ENCODE results near the gene CYTH3.
"Not testable (repeated sequence)": the region's sequence is repeated elsewhere in the genome, so short reads cannot be mapped to it uniquely, and the experiment has no call there.

Gene CYTH3

GRCh38 chr7:6272481-6273323 lies at the start of gene CYTH3:
Gene CYTH3, minus strand, starts transcription at chr7:6272624. Its CDS starts 117 bp downstream, at chr7:6272507.
- in situ Hi-C loops (cut with HindIII; ENCODE audit: low sequenced_read_pairs) = no loop called here

- in situ Hi-C loops (cut with HindIII; ENCODE audit: low sequenced_read_pairs) = no loop called here
These were observed 48.4 kb upstream of the CYTH3 start for GRCh38 chr7:6320791-6321190.

DNA sequence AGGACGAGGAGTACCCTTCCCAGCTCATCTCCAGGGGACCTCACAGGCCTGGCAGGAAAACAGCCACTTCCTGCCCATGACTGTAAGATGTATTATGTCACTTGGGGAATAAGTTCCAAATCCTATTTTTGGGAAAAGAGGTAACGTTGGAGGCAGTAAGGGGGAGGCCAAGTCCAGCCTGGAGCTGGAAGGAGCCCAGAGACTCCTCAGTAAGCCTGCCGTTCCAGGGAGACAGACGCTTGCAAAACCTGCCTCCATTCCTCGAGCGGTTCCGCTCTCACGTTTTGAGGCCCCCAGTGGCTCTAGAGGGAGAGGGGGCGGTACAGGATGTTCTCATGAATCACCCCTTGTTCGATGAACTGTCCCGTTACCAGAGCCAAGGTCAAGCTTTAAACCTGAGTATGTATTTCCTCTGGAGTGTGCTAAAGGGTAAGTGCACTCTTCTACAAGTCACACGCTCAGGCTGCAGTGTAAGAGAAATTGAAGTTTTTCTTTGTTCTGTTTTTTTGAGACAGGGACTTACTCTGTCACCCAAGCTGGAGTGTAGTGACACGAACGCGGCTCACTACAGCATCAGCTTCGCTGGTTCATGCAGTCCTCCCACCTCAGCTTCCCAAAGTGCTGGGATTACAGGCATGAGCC lies 45.5 kb upstream of the CYTH3 start:
- in situ Hi-C loops (cut with HindIII; ENCODE audit: low sequenced_read_pairs) = loop anchor here (5.0 to 10.0 kb wide), 4 partner anchors 64 to 173 kb away; no protein-coding TSS in a partner anchor

DNA sequence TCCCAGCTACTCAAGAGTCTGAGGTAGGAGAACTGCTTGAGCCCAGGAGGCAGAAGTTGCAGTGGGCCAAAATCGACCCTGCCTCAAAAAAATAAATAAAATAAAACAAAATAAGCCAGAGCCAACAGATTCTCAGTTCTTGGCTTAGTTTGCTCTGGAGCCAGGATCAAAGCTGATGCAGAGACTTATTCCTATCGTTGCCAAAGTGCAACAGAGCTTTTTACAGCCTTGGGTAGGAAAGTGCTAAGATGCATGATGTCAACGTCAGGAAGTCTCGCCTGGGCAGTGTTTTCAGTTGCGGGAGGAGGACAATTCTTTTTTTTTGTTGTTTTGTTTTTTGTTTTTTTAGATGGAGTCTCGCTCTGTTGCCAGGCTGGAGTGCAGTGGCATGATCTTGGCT lies 43.8 kb upstream of the CYTH3 start:
- in situ Hi-C loops (cut with HindIII; ENCODE audit: low sequenced_read_pairs) = loop anchor here (5.0 to 10.0 kb wide), 4 partner anchors 66 to 171 kb away; no protein-coding TSS in a partner anchor

GRCh38 chr7:6315746-6316145 lies 43.3 kb upstream of the CYTH3 start:
- in situ Hi-C loops (cut with HindIII; ENCODE audit: low sequenced_read_pairs) = loop anchor here (5.0 to 10.0 kb wide), 4 partner anchors 67 to 171 kb away; no protein-coding TSS in a partner anchor

DNA sequence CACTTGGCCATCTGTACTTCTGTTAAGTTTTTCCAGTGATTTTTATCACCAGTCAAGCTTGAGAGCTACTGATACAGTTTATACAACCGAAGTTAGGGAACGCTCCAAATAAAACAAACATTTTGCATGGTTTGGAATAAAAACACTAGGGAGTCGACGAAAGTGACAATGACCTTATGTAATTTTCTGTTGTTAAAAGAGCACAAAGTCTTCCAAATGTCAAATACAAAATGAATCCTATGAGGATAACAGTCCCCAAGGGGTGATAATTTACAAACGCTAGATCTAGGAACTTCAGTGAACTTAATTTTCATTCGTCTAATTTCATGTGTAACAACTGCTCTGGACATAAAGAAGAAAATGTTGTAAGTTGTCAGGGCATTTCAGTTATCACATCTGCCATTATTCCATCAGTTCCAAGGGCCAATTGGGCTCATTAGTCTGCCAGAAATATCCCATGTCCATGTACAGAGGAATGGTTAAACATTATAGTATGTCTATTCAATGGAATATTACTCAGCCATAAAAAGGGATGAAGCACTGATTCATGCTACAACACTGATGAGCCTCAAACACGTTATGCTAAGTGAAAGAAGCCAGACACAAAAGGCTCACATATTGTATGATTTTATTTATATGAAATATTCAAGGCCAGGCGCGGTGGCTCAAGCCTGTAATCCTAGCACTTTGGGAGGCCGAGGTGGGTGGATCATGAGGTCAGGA lies 38.0 kb upstream of the CYTH3 start:
- in situ Hi-C loops (cut with HindIII; ENCODE audit: low sequenced_read_pairs) = loop anchor here (10.0 kb wide), 1 partner anchor 166 kb away; no protein-coding TSS in a partner anchor

DNA sequence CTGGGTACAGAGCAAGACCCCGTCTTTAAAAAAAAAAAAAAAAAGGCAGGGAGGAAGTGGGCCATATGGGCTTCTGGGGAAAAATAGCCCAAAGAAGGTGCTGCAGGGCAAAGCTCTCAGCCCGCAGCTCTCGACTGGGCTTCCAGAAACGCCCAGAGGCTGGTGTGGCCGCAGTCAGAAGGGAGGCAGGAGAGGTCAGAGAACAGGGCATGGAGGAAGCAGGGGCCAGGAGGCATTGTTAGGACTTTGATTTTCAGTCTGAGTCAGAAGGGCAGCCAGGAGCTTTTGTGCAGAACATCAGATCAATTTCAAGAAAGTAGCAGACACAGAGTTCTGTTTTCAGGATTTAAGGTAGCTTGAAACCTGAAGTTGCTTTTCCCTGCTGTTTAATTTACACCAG lies 35.3 kb upstream of the CYTH3 start:
- in situ Hi-C loops (cut with HindIII; ENCODE audit: low sequenced_read_pairs) = no loop called here

- in situ Hi-C loops (cut with HindIII; ENCODE audit: low sequenced_read_pairs) = no loop called here
These were observed 34.0 kb upstream of the CYTH3 start for GRCh38 chr7:6306471-6306870.

- in situ Hi-C loops (cut with HindIII; ENCODE audit: low sequenced_read_pairs) = no loop called here
These were observed 32.9 kb upstream of the CYTH3 start for GRCh38 chr7:6305330-6305729.

DNA sequence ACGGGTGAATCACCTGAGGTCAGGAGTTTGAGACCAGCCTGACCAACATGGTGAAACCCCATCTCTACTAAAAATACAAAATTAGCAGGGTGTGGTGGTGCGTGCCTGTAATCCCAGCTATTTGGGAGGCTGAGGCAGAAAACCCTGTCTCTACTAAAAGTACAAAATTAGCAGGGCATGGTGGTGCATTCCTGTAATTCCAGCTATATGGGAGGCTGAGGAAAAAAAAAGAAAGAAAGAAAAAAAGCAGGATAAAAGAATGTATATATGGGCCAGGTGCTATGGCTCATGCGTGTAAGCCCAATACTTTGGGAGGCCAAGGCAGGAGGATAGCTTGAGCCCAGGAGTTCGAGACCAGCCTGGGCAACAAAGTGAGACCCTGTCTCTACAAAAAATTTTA lies 29.0 kb upstream of the CYTH3 start:
- in situ Hi-C loops (cut with HindIII; ENCODE audit: low sequenced_read_pairs) = not testable (repeated sequence)

GRCh38 chr7:6299774-6300173 lies 27.4 kb upstream of the CYTH3 start:
- in situ Hi-C loops (cut with HindIII; ENCODE audit: low sequenced_read_pairs) = no loop called here

DNA sequence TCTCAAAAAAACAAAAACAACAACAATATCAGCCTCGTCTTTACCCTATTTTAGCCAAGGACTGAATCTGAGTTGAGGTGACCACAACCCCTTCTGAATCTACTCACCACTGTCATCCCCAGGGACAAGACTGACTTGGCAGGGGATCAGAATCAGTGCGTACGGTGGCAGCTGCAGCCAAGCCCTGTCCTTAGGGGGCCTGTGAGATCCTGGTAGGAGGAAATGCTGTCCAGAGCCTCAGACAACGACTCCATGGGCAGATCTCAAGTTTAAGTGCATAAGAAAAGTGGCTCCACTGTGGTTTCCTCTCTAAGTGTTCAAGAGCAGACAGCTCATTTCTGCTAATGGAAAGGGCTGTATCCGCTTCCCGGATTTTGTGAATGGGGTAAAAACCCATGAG lies 22.4 kb upstream of the CYTH3 start:
- in situ Hi-C loops (cut with HindIII; ENCODE audit: low sequenced_read_pairs) = no loop called here

DNA sequence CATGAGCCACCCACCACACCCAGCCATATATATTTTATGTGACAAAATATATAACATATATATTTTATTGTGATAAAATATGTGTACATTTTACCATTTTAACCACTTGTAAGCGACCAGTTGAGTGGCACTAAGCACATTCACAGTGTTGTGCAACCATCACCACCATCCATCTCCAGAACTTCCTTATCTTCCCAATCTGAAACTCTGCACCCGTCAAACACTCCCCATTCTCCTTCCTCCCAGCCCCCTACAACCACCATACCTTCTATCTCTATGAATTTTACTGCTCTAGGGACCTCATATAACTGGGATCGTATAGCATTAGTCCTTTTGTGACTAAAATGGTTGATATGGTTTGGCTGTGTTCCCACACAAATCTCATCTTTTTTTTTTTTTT lies 20.8 kb upstream of the CYTH3 start:
- in situ Hi-C loops (cut with HindIII; ENCODE audit: low sequenced_read_pairs) = no loop called here

DNA sequence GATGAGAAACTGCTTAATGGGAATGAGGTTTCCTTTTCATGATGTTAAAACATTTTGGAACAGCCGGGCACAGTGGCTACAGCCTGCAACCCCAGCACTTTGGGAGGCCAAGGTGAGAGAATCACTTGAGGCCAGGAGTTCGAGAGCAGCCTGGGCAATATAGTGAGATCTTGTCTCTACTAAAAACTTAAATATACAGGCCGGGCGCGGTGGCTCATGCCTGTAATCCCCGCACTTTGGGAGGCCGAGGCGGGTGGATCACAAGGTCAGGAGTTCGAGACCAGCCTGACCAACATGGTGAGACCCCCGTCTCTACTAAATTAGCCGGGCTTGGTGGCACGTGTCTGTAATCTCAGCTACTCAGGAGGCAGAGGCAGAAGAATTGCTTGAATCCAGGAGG lies 19.5 kb upstream of the CYTH3 start:
- in situ Hi-C loops (cut with HindIII; ENCODE audit: low sequenced_read_pairs) = not testable (repeated sequence)

- in situ Hi-C loops (cut with HindIII; ENCODE audit: low sequenced_read_pairs) = no loop called here
These were observed 19.1 kb upstream of the CYTH3 start for GRCh38 chr7:6291531-6291930.

DNA sequence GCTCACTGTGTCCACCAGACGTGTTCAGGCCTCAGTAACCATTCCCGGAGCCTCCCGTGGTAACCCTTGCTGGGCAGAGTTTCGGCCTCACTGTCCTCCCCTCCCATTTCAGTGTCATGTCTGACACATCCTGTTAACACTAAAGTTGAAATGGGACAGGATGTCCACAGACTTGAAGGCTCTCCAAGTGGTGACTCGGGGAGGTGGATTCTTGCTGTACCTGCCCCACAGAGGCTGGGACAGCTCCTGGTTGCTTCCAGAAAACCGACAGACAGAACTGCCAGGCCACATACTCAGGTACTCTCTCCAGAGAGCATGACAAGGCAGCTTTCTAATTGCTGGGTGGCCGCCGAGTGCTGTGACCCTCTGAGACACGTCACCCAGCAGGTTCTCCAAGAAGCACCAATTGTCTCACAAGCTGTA lies 17.9 kb upstream of the CYTH3 start:
- in situ Hi-C loops (cut with HindIII; ENCODE audit: low sequenced_read_pairs) = no loop called here

- in situ Hi-C loops (cut with HindIII; ENCODE audit: low sequenced_read_pairs) = no loop called here
These were observed 15.9 kb upstream of the CYTH3 start for GRCh38 chr7:6288270-6288860.

- in situ Hi-C loops (cut with HindIII; ENCODE audit: low sequenced_read_pairs) = no loop called here
These were observed 14.1 kb upstream of the CYTH3 start for GRCh38 chr7:6286486-6286885.

DNA sequence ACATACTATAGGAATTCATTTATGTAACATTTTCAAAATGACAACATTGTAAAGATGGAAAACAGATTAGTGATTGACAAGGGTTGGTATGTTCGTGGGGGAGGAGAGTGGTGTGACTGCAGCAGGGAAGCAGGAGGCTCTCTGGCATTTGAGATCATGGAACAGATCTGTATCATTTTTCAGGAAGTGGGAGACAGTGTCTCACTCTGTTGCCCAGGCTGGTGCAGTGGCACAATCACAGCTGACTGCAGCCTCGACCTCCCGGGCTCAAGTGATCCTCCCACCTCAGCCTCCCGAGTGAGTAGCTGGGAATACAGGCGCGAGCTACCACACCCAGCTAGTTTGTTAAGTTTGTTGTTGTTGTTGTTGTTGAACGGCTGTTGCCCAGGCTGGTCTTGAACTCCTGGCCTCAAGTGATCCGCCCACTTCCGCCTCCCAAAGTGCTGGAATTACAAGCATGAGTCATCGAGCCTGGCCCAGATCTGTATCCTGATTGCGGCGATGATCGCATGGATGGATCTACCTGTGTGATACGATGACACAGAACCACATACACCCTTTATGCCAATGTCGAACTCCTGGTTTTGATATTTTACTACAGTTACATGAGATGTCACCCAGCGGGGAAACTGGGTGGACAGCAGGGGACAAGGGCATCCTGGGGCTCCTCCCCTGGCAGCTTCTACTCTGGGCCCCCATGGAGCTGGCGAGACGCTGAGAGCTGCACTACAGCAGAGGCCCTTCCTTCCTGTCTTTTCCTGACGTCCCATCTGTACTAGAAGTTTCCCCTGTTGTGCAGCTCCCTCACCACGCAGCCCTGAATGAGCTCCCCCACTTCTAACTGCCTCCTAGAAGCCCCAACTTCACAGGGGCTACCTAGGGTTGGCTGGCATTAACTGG lies 12.3 kb upstream of the CYTH3 start:
- in situ Hi-C loops (cut with HindIII; ENCODE audit: low sequenced_read_pairs) = no loop called here

DNA sequence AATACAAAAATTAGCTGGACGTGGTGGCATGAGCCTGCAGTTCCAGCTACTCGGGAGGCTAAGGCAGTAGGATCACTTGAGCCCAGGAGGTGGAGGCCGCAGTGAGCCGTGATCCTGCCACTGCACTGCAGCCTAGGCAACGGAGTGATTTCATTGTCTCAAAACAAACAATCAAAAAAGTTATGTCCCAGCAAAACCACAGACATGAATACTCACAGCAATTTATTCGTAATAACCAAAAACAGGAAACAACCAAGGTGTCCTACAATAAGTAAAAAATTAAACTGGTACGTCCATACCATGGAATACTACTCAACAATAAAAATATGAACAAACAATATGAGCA lies 11.6 kb upstream of the CYTH3 start:
- in situ Hi-C loops (cut with HindIII; ENCODE audit: low sequenced_read_pairs) = no loop called here

Measured in endothelial cell of hepatic sinusoid (primary cell).